Erythroblast (primary cell): ENCODE measurements around the gene RFC4.
"Not testable (repeated sequence)": the region's sequence is repeated elsewhere in the genome, so short reads cannot be mapped to it uniquely, and the experiment has no call there.

ENCODE experiments used
- GATA1 ChIP-seq: IDR thresholded peaks from 2 replicates; pipeline ENCODE4 v1.6.1; 2011; ENCODE audit warnings: low read depth, mild to moderate bottlenecking, control low read depth, low read length, moderate library complexity
- POLR2A ChIP-seq: IDR thresholded peaks from 2 replicates; pipeline ENCODE4 v1.6.1; 2011; ENCODE audit warnings: mild to moderate bottlenecking, low read length

DNA sequence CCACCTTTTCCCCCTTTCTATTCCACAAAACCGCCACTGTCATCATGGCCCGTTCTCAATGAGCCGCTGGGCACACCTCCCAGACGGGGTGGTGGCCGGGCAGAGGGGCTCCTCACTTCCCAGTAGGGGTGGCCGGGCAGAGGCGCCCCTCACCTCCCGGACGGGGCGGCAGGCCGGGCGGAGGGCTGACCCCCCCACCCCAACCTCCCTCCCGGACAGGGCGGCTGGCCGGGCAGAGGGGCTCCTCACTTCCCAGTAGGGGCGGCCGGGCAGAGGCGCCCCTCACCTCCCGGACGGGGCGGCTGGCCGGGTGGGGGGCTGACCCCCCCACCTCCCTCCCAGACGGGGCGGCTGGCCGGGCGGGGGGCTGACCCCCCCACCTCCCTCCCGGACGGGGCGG, 5.0 kb upstream of the RFC4 start:
- not testable (repeated sequence) for TF ChIP-seq POLR2A, GATA1
